ENCODE results near the gene PROSER2.

PROSER2 gene

DNA sequence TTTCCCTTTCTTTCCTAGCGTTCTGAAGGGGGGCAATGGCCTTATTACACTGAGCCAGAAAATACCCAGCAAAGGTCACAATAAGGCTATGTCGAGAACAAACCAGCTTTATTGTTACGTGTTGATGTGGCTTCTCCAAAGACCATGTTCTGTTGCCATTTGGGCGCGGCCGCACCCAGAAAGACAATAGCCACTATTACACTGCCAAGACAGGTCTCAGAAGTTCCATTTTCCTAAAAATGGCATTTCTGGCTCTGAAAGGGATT lies 77.8 kb downstream of the PROSER2 start:
- no peak for TF ChIP-seq JUND (IDR thresholded peaks at IDR 0.05; ENCODE audit: low read depth)
- in situ Hi-C loops (cut with HindIII; ENCODE audit: low pct_unique_long_range_greater_than_20kb, low sequenced_read_pairs): no loop called here

DNA sequence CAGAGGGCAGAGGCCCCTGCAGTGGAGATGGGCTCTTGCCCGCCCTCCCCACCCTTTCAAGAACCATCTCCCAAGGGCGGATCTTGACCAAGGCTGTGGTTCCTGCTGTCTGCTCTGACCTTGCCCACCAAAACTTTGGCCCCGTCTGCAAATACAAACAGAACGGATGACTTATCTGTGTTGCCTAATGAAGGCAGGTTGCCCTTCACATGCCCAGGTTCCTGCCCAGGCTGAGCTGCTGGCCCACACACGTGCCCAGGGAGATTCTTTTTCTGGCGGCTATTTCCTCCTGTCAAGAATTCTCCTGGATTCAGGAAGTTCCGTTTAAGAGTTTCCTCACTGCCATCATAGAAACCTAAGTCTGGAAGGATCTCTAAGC lies 78.3 kb downstream of the PROSER2 start:
- in situ Hi-C loops (cut with HindIII; ENCODE audit: low pct_unique_long_range_greater_than_20kb, low sequenced_read_pairs): no loop called here
- no peak for TF ChIP-seq JUND (IDR thresholded peaks at IDR 0.05; ENCODE audit: low read depth)

More for the DNA sequence above, 77.8 kb downstream of the PROSER2 start:
- DNase-seq (ENCODE audit: low read depth in 1 of 2, low spot score in 1 of 2): no peak

DNA sequence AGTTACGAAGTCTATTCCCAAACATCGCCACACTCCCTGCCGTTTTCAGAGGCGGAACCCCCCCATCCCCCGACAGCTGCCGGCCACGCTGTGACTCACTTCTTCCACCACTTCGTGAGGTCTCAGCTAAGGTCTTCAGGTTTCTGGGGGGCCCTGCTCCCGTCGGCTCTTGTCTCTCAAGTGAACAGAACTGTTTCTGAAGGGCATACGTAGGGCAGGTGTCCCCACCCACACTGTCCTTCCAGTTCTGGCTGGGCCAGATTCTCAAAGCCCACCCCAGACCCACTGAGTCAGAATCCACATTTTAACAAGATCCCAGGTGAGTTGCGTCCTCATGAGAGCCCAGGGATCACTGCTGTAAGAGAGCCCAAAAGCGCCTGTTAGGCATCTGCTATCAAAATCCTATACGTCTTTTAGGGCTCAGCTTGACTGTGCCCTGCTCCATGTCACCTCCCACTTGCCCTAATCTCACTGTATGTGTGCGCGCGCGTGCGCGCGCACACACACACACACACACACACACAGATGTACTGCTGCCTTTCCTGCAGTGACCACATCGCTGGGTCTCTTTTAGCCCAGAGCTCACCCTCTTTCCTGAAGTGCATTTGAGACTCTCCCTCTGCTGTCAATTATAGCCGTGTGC lies 78.8 kb downstream of the PROSER2 start:
- DNase-seq (ENCODE audit: low read depth in 1 of 2, low spot score in 1 of 2): no peak
- in situ Hi-C loops (cut with HindIII; ENCODE audit: low pct_unique_long_range_greater_than_20kb, low sequenced_read_pairs): no loop called here
- TF ChIP-seq JUND (IDR thresholded peaks at IDR 0.05; ENCODE audit: low read depth): no peak

More for the DNA sequence above, 78.3 kb downstream of the PROSER2 start:
- no peak for DNase-seq (ENCODE audit: low read depth in 1 of 2, low spot score in 1 of 2)

DNA sequence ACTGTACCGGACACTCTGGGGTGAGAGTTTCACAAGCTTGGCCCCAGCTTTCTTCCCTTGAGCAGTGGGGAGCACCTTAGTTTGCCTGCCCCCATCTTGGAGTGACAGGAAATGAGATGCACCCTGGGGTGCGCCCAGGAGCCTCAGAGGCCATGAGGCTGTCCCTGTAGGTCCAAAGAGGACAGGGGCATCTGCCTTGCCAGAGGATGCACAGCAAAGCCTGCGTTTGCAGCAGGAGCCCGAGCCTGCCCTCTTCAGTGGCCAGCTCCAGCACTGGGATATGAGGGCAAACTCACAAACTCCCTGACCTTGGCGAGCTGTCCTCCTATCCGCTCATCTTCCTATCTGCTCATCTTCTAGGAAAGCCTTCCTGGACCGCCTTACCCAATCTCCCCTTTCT lies 79.5 kb downstream of the PROSER2 start:
- TF ChIP-seq JUND (IDR thresholded peaks at IDR 0.05; ENCODE audit: low read depth): no peak
- DNase-seq (ENCODE audit: low read depth in 1 of 2, low spot score in 1 of 2): no peak
- in situ Hi-C loops (cut with HindIII; ENCODE audit: low pct_unique_long_range_greater_than_20kb, low sequenced_read_pairs): no loop called here

DNA sequence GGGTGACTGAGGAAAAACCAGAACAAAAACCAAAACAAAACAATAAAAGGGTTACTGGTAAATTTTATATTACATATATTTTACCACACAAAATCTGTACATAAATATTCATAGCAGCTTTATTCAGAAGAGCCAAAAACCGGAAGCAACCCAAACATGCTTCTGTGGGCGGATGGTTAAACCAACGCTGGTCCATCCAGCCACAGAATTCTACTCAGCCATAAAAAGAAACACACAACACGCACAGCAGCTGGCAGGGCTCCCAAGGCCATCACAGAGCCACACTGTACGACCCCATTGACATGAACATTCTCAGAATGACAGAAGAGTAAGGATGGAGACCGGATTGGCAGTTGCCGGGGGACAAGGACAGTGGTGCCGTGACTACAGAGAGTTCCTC lies 83.6 kb downstream of the PROSER2 start:
- TF ChIP-seq JUND (IDR thresholded peaks at IDR 0.05; ENCODE audit: low read depth): no peak
- in situ Hi-C loops (cut with HindIII; ENCODE audit: low pct_unique_long_range_greater_than_20kb, low sequenced_read_pairs): no loop called here
- DNase-seq (ENCODE audit: low read depth in 1 of 2, low spot score in 1 of 2): no peak

DNA sequence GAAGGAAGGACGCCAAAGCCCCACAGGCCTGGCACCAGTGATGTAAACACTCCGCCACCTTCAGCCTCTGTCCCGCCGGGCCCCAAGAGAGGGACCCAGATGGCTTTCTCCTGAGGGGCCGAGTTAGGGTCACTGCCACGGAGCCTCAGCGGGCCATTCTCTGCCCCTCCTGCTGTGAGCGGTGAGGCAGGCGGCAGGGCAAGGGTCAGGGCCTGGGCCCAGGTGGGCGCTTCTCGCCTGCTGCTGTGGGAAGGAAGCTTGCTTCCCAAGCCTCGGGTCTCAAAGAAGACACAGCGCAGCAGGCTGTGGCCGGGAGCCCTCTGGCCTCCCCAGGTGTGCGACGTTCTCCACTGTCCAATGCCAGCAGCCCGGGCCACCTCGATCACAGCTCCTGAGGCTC lies 84.8 kb downstream of the PROSER2 start:
- no peak for TF ChIP-seq JUND (IDR thresholded peaks at IDR 0.05; ENCODE audit: low read depth)
- DNase-seq (ENCODE audit: low read depth in 1 of 2, low spot score in 1 of 2): no peak
- in situ Hi-C loops (cut with HindIII; ENCODE audit: low pct_unique_long_range_greater_than_20kb, low sequenced_read_pairs): no loop called here

DNA sequence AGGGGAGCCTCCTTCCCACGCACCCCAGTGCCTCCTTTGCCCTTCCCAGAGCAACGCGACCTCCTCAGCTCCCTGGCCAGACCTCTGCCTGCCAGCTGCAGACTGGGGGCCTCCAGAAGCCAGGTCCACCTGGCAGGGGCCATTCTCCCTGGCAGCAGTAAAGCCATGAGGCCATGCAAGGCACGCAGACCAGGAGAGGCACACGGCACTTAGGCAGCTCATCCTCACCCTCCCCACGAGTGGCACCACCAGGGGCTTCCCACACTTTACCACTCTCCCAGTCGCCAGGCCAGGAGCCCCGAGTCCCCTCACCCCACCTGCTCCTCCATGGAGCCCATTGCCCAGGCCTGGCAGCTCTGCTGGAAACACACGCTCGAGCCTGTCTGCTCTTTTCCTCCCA lies 85.4 kb downstream of the PROSER2 start:
- DNase-seq (ENCODE audit: low read depth in 1 of 2, low spot score in 1 of 2): no peak
- no peak for TF ChIP-seq JUND (IDR thresholded peaks at IDR 0.05; ENCODE audit: low read depth)
- in situ Hi-C loops (cut with HindIII; ENCODE audit: low pct_unique_long_range_greater_than_20kb, low sequenced_read_pairs): no loop called here

DNA sequence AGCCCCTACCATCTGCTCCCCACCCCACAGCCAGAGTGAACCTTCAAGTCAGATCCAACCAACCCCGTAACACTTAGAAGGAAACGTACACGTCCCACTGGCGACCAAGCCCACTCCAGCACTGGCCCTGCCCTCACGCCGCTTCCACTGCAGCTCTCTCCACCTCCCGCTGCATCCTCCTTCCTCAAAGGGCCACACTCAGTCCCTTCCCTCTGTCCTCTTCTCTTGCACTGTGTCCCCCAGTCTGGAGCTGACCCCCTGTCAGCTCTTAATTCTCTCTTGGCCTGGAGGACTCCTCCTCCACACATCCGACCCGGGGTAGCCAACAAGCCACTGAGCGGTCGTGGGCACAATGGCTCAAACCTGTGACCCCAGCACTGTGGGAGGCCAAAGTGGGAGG lies 85.8 kb downstream of the PROSER2 start:
- in situ Hi-C loops (cut with HindIII; ENCODE audit: low pct_unique_long_range_greater_than_20kb, low sequenced_read_pairs): no loop called here
- no peak for DNase-seq (ENCODE audit: low read depth in 1 of 2, low spot score in 1 of 2)
- TF ChIP-seq JUND (IDR thresholded peaks at IDR 0.05; ENCODE audit: low read depth): no peak

DNA sequence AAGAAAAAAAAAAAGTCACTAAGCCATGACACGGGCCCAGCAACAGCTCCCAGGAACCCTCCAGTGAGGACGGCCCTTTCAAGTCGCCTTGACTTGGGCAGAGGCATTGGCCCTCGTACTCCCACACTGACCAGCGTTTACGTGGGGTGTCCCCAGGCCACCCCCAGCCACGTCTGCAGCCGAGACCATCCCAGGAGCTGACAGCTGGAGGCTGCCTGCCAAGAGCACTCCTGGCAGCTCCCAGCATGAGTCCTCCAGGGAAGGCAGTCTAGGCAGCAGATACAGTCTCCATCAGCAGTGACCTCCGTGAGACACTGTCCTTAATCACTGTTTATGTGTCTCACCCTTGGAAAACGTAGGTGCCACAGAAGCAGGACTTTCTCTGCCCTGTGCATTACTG lies 86.5 kb downstream of the PROSER2 start:
- no peak for DNase-seq (ENCODE audit: low read depth in 1 of 2, low spot score in 1 of 2)
- in situ Hi-C loops (cut with HindIII; ENCODE audit: low pct_unique_long_range_greater_than_20kb, low sequenced_read_pairs): no loop called here
- TF ChIP-seq JUND (IDR thresholded peaks at IDR 0.05; ENCODE audit: low read depth): no peak

DNA sequence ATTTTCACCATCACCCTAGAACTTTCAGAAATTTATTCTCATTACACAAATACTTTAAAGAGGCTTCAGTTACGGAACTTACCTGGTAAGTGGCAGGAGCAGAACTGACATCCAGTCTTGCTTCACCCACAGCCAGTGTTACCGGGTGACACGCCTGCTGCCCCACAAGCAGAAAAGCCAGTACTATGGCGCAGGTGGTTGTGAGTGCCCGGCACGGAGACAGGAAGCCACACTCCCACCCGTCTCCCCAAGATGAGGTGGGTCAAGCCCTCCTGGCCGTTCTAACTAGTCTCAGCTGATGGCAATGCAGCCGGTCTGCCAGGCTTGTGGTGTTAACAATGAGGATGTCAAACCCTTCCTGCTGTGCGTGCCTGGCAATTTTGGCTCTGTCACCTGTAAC lies 86.9 kb downstream of the PROSER2 start:
- TF ChIP-seq JUND (IDR thresholded peaks at IDR 0.05; ENCODE audit: low read depth): no peak
- DNase-seq (ENCODE audit: low read depth in 1 of 2, low spot score in 1 of 2): no peak
- in situ Hi-C loops (cut with HindIII; ENCODE audit: low pct_unique_long_range_greater_than_20kb, low sequenced_read_pairs): no loop called here

DNA sequence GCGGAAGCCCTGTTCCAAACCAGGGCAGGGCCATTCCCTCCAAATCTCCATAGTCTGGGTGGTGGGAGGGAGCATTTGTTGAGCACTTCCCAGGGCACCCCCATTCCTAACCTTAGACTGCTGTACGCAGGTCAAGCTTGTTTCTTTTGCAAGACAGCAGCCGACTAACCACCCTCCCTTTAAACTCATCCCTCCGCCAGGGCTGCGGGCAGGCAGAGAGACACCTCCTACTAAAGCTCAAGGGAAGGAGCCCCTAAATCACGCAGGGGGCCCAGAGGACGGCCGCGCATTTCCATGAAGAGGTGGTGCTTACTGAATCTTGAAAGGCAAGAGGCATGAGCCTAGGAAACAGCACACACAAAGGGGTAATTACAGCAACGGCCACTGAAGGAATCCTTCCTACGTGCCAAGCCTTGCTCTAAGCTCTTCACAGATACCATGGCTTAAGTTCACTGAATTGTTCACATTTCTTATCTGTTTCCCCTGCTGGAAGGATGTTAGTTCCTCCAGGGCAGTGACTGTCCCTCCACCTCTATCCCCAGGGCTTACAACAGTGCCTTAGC lies 90.0 kb downstream of the PROSER2 start:
- no peak for TF ChIP-seq JUND (IDR thresholded peaks at IDR 0.05; ENCODE audit: low read depth)
- DNase-seq (ENCODE audit: low read depth in 1 of 2, low spot score in 1 of 2): peak in 1 of 2 experiments; percentile 19
- in situ Hi-C loops (cut with HindIII; ENCODE audit: low pct_unique_long_range_greater_than_20kb, low sequenced_read_pairs): no loop called here

DNA sequence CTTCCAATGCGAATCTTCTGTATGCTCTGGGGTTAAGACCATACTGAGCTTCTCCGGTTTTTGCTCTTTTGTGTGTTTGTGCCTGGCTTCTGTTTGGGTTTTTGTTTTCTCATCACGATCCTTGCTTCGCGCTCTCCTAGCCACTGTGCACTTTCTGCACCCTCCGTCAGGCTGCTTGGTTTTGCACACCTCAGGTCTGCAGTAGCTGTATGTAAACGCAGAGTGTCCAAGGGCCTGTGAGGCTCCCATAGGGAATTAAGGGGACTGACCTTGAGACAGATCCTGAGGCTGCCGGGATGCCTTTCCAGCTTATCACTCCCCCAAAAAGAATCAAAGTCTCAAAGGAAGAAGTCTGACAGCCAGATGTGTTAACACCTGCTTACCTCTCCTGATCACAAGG lies 95.2 kb downstream of the PROSER2 start:
- no peak for TF ChIP-seq JUND (IDR thresholded peaks at IDR 0.05; ENCODE audit: low read depth)

DNA sequence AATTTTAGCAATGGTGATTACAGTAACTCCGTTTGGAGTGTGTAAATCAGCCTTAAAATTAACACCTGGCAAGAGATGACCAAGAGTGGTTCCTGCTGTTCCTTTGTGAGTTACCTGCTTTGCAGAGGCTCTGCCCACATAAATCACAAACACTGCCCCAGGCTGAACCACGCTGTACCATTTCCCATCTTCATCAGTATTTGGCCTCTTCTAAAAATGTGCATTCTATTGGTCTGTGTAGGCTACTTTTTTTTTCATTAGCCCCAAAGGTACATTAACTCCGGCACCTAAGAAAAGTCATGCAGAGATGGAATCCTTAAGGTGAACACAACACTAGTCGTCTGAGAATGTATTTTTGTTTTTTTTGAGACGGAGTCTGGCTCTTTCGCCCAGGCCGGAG lies 96.1 kb downstream of the PROSER2 start:
- in situ Hi-C loops (cut with HindIII; ENCODE audit: low pct_unique_long_range_greater_than_20kb, low sequenced_read_pairs): no loop called here
- no peak for TF ChIP-seq JUND (IDR thresholded peaks at IDR 0.05; ENCODE audit: low read depth)
- DNase-seq (ENCODE audit: low read depth in 1 of 2, low spot score in 1 of 2): no peak

More for the DNA sequence above, 95.2 kb downstream of the PROSER2 start:
- in situ Hi-C loops (cut with HindIII; ENCODE audit: low pct_unique_long_range_greater_than_20kb, low sequenced_read_pairs): no loop called here
- DNase-seq (ENCODE audit: low read depth in 1 of 2, low spot score in 1 of 2): no peak

Data from T47D (cell line).